ENCODE data around the gene MED23.

DNA sequence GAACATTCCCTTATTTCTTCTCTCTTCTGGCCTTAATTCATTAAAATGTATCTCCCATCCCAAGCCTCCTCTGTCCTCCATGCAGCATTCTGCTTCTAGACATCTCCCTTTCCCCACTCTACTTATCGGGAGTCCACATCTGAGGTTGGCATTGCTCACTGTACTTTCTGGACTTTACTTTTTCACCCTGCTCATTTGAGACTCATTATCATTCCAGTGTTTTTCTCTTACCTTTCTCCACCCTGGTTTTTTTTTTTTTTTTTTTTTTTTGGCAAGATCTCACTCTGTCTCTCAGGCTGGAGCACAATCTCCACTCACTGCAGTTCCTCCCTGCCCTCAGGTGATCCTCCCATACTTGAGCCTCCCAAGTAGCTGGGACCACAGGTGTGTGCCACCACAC, 13.5 kb upstream of the MED23 start:
- TF ChIP-seq, protein P1, sequence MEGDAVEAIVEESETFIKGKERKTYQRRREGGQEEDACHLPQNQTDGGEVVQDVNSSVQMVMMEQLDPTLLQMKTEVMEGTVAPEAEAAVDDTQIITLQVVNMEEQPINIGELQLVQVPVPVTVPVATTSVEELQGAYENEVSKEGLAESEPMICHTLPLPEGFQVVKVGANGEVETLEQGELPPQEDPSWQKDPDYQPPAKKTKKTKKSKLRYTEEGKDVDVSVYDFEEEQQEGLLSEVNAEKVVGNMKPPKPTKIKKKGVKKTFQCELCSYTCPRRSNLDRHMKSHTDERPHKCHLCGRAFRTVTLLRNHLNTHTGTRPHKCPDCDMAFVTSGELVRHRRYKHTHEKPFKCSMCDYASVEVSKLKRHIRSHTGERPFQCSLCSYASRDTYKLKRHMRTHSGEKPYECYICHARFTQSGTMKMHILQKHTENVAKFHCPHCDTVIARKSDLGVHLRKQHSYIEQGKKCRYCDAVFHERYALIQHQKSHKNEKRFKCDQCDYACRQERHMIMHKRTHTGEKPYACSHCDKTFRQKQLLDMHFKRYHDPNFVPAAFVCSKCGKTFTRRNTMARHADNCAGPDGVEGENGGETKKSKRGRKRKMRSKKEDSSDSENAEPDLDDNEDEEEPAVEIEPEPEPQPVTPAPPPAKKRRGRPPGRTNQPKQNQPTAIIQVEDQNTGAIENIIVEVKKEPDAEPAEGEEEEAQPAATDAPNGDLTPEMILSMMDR (IDR thresholded peaks at IDR 0.05) = no peak
- no peak for TF ChIP-seq POLR2A (IDR thresholded peaks at IDR 0.05)
